OCI-LY7 (cell line): ENCODE results near the gene CRYBB2.

Source experiments
- EZH2phosphoT487 ChIP-seq: fragments of 200-600 bp; sonication (generic); IDR thresholded peaks from 2 replicates; pipeline ENCODE4 v1.6.1; 2018; ENCODE audit warnings: low read depth, borderline replicate concordance, mild to moderate bottlenecking, mixed run types, antibody characterized with exemption, low read length, moderate library complexity, mixed read lengths
- TF ChIP-seq, protein P1 (sequence below): fragments of 200-600 bp; sonication (generic); conservative IDR thresholded peaks from 2 replicates; pipeline ENCODE4 v1.5.1; 2014; ENCODE audit warnings: mild to moderate bottlenecking, antibody characterized with exemption, low read length, moderate library complexity, mixed read lengths

DNA sequence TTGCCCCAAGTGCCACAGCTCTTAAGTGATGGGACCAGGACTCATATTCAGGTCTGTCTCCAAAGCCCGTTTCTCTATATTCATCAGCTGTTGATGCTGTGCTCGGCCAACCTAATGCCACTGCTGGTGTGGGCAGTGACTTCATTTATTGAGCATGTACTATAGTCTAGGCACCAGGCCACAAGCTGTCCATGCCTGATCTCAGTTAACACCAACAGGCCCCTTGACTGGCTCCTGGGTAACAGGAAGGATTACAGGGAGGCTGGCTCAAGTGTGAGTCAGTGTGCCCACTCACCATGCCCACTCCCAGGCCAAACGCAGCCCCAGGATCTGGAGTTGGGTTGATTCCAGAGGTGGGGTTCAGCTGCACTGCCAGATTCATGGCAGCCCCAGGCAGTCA is 8.6 kb upstream of the CRYBB2 start:
- TF ChIP-seq, protein P1, sequence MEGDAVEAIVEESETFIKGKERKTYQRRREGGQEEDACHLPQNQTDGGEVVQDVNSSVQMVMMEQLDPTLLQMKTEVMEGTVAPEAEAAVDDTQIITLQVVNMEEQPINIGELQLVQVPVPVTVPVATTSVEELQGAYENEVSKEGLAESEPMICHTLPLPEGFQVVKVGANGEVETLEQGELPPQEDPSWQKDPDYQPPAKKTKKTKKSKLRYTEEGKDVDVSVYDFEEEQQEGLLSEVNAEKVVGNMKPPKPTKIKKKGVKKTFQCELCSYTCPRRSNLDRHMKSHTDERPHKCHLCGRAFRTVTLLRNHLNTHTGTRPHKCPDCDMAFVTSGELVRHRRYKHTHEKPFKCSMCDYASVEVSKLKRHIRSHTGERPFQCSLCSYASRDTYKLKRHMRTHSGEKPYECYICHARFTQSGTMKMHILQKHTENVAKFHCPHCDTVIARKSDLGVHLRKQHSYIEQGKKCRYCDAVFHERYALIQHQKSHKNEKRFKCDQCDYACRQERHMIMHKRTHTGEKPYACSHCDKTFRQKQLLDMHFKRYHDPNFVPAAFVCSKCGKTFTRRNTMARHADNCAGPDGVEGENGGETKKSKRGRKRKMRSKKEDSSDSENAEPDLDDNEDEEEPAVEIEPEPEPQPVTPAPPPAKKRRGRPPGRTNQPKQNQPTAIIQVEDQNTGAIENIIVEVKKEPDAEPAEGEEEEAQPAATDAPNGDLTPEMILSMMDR, result no peak
- no peak for TF ChIP-seq EZH2phosphoT487
